ENCODE measurements around the gene CCDC85C.

DNA sequence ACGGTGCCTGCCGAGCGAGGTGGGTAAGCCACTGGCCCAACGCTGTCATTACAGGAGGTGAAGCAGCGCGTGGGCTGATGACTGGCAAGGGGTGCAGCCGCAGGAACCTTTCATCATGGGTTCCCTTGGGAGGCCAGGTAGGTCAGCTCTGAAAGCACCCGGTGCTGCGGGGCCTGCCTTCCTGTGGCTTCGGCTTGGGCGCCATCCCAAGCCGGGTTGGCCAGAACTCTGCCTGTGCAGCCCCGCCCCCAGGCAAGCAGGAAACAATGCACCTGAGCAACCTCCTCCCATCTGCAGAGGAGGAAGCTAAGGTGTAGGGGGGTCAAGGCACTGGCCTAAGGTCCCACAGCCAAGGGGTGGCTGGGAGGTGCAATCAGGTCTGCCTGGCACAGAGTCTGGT, 21.0 kb upstream of the CCDC85C start:
- TF ChIP-seq BHLHE40 (IDR thresholded peaks at IDR 0.05; ENCODE audit: borderline replicate concordance), result no peak
- no peak for TF ChIP-seq FOXK2 (IDR thresholded peaks at IDR 0.05)
- no peak for TF ChIP-seq TARDBP (IDR thresholded peaks at IDR 0.05)
- TF ChIP-seq SP1 (IDR thresholded peaks at IDR 0.05), result no peak
- no peak for TF ChIP-seq NFRKB (IDR thresholded peaks at IDR 0.05)
- TF ChIP-seq SUZ12 (IDR thresholded peaks at IDR 0.05), result no peak
- no peak for TF ChIP-seq FOXA1 (IDR thresholded peaks at IDR 0.05)
- no peak for TF ChIP-seq L3MBTL2 (conservative IDR thresholded peaks at IDR 0.05)
- TF ChIP-seq ZNF384 (IDR thresholded peaks at IDR 0.05), result no peak
- TF ChIP-seq LEF1 (IDR thresholded peaks at IDR 0.05; ENCODE audit: borderline replicate concordance), result no peak
- TF ChIP-seq, protein P1, sequence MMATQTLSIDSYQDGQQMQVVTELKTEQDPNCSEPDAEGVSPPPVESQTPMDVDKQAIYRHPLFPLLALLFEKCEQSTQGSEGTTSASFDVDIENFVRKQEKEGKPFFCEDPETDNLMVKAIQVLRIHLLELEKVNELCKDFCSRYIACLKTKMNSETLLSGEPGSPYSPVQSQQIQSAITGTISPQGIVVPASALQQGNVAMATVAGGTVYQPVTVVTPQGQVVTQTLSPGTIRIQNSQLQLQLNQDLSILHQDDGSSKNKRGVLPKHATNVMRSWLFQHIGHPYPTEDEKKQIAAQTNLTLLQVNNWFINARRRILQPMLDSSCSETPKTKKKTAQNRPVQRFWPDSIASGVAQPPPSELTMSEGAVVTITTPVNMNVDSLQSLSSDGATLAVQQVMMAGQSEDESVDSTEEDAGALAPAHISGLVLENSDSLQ (IDR thresholded peaks at IDR 0.05), result no peak
- TF ChIP-seq FOXM1 (IDR thresholded peaks at IDR 0.05; ENCODE audit: borderline replicate concordance), result no peak

Measured in HEK293T (cell line).